HG03558 (cell line): ENCODE data around the gene QSOX2.

Source experiments
- ATAC-seq: cut with Tn5 transposase; IDR thresholded peaks from one replicate; pipeline ENCODE4 v1.9.1; 2021; ENCODE audit warnings: moderate number of reproducible peaks; ENCODE audit not compliant: unreplicated experiment; ENCODE audit errors: extremely low read depth

QSOX2 gene

DNA sequence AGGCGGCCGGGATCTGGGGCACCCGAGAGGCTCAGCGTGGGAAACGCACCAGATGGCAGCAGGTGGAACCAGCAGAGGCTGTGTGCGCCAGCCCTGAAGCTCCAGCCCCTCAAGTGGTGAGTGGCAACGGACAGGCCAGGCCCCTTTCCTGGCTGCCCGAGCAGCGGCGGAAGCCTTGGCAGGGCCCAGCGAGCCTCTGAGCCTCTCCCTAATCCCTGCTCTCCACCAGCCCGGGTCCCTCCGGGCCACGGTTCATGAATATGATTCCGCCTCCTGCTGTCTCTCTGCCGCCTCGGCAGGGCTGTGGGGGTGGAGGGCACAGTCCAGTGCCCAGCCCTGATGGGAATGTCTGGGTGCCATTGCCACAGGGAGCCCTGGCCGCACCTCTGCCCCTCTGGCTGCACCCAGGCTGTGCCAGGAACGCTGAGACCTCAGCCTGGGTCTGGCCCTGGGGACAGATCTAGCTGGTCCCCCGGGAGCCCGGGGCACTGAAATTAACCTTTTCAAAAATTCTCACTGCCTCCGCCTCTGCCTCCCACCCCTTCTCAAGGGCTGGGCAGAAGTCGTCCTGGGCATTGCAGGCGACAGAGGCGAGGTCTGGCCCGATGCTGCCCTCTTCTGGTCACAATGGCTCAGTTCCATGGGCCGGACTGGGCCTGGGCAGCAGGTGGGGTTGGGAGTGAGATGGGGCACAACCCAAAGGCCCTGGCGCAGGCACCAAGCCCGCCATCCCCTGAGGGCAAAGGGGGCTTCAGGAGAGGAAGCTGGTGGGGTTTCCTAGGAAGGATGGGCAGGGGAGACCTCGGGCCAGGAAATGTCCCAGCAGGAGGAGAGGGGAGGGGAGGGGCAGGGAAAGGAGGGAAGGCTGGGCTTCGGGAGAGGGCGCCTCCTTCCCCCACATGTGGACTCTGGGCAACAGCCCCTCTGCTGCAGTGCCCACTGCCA lies 38.0 kb upstream of the QSOX2 start:
- no peak for ATAC-seq

DNA sequence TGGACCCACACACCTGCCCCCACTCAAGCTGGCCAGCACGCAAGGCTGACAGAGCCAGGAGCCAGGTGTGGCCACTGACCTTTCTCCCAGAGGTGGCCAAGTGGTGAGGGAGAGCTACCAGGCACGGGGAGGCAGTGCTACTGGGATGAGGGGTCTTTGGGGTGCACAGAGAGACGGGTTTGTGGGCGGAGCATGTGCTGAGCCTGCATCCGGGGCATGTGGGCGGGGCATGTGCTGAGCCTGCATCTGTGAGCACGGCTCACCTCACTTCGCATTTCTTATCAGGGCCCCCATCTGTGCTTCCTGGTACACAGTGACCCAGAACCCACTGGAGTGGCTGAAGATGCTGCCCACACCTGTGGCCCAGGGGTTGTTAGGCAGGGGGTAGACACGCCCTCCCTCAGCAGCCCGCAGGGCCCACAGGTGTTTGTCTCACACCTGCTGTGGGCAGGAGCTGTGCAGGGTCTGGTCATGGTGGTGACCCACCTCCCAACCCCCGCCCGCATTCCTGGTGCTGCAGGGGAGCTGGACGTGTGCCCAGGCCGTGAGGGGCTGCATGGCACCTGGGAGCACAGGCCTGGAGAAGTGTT lies 36.8 kb upstream of the QSOX2 start:
- ATAC-seq = no peak

DNA sequence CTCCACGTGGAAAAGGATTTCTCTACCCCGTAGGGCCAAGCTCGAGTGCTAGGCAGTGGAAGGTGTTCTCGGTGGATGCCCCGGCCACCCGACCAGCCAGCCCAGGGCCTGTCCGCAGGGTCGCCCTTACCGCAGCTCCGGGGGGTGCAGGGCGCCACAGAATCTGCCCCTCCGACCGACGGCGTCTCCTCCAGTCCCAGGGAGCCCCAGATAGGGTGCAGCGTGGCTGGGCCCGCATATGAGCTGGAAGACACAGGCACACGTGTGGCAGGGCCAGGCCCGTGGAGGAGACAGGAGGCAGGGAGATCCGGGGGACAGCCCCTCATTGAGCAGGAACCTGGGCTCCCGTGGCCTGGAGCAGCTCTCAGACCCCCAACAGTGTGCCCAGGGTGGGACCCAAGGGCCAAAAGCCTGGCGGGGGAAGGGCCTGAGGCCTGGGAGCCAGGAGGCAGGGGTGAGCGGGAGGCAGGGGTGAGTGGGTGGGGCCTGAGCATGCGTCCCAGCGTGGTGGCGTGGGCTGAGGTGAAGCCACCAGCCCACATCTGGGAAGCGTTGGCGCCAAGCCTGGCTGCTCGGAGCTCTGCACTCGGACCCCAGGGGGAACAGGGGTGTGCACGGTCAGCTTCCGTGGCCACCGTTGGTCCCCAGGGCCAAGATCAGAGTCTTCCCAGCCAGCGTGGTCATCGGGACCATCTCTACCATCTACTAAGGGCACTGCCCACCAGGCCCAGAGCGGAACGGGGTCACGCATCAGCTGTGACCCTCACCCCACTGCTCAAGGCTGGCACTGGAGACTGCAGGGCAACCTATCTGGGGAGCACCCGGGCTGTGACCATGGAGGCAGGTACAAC lies 36.0 kb upstream of the QSOX2 start:
- ATAC-seq = no peak

DNA sequence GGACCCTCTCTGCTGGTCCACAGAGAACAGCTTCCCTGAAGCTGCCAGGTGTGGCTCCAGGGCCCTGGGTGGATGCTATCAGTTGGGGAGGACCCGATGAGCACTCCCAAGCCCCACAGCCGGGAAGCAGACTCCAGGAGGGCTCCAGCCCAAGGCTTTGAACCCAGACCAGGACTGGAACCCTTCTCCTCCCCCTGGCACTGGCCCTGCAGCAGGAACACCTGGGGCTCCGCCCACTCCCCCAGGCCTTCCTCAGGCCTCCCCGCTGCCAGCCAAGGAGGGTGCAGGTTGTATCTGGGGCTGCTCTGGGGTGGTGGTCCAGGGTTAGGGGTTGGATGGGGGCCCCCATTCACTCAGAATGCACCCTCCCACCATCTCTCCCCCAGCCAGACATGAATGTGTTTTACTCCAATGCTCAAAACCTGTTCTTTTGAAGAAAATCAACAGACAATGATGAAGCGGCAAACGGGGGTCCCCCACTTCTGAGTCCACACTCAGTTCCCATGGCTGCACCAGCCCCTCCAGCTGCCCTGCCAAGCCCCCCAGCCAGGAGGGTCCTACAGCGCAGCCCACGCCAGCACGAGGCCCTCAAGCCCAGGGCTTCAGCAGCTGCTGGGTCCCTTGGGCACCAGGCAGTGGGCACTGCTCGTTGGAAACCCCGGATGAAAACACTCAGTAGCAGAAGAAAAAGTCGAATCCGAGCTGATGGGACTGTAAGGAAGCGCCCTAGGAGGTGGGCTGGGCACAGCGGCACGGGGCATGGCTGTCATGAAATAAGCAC lies 35.1 kb upstream of the QSOX2 start:
- ATAC-seq = no peak

DNA sequence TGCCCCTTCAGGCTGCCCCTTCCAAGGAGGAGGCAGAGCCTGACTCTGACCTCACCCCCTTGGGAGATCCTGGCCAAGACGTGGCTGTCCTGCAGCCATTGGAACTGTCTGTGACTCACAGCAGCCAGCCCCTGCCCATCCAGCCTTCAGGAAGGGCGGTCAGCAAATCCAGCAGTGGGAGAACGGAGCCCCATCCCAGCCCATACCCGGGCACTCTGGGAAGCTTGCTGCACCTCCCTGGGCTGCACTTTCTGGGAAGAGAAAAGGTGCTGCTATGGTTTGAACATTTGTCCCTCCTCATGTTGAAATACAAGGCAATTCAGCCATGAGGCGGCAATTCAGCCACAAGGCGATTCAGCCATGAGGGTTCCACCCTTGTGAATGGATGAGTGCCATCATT lies 33.9 kb upstream of the QSOX2 start:
- no peak for ATAC-seq

DNA sequence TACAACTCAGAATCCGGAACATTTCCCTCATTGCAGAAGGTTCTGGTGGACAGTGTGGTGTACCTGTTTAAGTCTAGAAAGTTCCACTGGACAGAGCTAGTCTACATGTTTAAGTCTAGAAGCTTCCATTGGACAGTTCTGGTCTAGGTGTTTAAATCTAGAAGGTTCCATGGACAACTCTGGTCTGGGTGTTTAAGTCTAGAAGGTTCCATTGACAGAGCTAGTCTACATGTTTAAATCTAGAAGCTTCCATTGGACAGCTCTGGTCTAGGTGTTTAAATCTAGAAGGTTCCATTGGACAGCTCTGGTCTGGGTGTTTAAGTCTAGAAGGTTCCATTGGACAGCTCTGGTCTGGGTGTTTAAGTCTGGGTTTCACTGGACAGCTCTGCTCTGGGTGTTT lies 33.3 kb upstream of the QSOX2 start:
- ATAC-seq = no peak

DNA sequence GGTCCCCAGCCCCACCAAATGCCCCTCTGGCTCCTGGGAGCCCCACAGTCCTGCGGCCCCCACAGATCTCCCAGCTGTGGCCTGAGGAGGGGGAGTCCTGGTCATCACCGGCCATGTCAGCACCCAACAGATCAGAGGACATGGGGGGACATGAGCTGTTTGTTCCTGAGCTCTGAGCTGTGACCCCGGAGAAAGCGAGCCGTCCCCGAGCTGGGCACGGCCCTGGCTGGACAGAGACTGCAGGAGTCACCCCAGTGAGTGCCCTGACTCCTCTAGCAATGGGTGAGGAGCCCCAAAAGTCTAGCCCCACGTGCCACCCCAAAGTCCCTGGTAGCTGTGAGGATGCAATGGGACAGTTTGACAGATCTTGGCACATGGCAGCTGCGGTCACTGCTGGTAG lies 32.6 kb upstream of the QSOX2 start:
- no peak for ATAC-seq

DNA sequence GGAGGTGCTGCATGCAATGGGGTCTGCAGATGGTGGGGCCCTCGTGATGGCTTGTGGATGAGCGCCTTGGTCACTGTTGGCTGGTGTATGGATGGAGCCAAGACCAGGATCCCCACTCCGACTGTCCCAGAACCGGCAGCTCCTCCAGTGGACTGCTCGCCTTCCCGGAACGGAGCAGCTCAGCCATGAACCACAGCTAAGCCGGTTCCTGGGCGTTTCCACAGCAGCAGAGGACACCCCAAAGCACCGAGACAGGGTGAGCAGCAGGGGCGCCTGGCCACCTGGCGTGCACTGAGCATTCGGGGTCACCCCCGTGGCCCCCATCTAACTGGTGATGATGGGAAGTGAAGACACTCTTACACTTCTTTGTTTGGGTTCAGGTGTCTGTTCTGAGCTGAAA lies 32.1 kb upstream of the QSOX2 start:
- ATAC-seq = no peak

DNA sequence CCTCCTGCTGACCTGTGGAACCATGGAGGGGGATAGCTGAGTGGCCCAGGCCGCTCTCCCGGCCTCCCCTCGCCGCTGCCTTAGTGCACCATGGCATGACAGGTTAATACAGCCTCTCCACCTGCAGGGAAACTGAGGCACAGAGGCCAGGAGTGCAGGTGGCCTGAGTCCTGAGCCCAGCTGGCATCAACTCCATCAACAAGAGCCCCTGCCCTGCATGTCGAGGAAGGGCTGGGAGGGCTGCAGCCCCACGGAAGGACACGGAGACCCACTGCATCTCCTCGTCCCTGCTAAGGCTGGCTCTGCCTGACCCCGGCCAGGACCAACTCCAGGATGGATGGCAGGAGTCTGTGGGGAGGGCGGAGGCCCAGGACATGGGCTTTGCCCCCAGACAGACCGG lies 31.1 kb upstream of the QSOX2 start:
- no peak for ATAC-seq

DNA sequence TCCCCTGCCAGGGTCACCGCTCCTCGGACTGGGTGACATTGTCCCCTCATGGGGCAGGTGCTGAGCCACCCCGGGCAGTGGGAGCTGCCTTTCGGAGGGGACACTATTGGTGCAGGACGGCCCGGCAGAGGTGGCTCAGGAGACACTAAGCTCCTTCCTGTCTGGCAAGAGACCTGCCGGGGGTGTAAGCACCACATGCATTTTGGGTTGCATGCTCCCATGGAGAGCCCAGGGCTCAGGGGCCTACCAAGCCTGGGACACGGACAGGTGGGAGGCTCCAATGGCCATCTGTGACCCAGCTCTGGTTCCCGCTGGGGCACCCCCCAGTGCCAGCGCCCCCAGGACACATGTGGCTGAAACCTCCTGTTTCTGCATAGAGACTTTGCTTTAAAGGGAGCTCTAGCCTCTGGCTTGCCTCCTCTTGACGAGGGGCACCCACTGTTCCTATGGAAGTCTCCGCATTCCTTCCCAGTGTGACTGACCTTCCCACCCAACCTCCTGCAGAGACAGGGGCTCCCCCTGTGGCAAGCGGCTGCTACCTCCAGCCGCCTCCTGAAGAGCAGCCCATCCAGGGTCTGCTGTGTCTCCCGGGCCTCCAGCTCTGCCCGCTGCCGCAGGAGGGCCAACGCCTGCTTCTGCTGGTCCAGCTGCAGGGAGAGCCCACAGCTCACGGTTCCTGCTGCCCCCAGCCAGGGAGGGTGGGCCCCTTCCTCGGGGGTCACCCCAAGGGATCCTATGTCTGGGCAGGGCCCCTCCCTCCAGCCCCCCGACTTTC lies 30.2 kb upstream of the QSOX2 start:
- ATAC-seq = no peak

DNA sequence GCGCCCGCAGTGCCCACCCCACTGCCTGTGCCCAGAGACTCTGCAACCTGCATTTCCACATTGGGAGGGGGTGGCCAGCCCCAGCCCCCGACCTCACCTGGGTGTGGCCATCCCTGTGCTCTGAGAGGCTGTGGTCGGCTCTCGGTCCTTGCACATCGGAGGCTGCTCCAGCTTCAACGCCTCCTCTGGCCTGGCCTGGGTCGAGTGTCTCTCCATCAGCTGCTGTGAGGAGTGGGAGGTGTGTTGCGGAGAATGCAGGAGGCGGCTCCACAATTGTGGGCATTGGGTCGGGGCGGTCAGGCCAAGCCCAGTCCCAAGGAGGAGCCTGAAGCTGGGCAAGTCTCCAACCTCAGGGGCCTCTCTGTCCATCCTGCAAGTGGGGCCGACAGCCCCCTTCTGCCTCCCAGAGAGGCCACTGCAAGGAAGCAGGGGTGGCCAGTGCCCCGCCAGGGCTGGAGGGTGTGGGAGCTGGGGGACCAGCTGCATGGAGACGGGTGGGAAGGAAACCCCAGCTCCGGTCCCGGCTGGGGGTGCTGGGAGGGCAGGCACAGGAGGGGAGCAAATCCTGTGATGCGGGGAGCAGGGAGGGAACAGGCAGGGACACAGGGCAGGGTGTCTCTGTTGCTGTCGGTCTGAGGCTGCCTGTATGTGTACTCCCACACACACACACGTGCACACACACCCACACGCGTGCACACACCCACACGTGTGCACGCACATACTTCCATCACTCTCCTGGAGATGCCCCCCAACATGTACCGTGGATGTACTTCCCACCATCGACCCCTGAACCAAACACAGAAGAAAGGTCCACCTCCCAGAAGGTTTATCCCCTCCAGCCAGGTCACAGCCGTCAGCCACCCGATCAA lies 29.4 kb upstream of the QSOX2 start:
- no peak for ATAC-seq

DNA sequence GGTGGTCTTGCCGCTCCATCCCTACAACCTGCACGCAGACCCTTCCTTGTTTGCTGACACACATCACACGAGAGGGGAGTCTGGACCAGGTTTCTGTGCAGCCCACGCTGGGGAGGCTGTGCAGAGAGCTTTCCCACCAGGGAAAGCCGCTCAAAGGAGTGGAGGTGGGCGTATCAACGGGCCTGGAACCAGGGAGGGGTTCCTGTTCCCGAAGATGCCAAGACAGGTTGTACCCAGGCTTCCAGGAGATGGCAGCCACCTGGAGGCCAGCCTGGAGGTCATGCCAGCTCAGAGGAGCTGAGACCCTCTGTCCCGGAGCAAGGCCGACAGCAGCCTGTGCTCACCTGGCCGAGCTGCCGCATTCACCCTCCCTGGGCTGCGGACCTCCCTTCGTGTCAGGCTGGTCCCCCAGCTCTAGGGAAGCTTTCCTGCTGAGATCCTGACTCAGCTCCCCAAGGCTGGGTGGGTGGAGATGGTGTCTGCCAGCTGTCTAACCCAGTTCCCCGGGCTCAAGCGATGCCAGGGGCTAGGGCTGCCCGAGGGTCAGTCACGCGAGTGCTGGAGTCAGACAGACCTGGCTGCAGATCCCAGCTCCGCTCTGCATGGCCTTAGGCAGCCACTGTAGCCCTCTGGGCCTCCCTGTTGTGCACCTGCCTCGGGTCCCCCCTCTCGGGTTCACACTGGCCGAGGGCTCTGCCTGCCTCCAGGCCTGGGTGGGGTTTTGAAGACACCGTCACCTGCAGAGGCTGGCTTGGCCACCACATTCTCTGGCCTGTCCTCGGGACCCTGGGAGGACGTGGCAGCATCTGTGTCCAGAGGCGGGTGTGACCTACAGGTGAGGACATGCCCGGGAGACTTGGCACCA lies 28.5 kb upstream of the QSOX2 start:
- no peak for ATAC-seq

DNA sequence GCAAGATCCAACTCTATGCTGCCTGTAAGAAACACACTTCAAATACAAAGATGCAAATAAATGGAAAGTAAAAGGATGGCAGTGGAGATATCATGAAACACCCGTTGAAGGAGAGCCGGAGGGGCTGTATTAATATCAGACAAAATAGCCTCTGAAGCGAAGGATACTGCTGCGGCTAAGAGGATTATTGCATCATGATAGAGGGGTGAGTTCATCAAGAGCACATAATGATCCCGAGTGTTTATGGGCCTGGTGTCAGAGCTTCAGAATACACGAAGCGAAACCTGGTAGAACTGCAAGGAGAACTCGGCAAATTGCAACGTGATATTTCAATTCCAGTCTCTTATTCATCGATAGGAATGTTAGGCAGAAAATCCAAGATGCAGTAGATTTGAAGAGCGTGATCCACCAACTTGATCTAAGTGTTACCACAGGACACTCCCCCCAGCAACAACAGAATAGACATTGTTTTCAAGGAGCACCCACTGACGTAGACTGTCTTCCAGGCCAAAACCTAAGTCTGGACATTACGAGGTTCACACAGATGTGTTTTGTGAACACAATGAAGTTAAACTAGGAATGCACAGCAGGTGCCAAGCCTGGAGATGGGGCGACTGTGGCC lies 27.7 kb upstream of the QSOX2 start:
- no peak for ATAC-seq

DNA sequence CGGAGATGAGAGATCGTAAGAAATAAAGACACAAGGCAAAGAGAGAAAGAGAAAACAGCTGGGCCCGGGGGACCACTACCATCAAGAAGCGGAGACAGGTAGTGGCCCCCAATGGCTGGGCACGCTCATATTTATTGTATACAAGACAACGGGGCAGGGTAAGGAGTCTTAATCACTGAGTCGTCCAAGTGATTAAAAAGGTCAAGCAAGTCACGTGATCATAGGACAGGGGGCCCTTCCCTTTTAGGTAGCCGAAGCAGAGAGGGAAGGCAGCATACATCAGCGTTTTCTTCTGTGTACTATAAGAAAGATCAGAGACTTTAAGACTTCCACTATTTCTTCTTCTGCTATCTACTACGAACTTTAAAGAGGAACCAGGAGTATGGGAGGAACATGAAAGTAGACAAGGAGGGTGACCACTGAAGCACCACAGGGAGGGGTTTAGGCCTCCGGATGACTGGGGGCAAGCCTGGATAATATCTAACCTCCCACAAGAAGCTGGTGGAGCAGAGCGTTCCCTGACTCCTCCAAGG lies 24.6 kb upstream of the QSOX2 start:
- no peak for ATAC-seq

DNA sequence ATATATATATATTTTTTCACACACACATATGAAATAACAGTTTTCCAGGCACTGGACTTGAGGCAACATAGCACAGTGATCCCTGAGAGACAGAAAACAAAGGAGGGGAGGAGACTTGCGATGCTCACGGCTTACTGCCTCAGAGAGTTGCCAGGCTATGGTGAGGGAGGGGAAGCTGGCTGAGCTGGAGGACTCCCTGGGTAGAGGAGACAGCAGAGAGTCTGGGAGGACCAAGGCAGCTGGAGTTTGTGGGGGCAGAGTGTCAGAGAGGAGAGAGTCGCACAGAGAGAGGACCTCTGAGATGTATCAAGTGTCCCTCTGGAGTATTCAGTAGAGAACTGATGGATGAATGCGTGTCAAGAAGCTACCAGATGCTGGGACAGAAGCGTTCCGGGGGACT lies 23.1 kb upstream of the QSOX2 start:
- ATAC-seq = no peak

DNA sequence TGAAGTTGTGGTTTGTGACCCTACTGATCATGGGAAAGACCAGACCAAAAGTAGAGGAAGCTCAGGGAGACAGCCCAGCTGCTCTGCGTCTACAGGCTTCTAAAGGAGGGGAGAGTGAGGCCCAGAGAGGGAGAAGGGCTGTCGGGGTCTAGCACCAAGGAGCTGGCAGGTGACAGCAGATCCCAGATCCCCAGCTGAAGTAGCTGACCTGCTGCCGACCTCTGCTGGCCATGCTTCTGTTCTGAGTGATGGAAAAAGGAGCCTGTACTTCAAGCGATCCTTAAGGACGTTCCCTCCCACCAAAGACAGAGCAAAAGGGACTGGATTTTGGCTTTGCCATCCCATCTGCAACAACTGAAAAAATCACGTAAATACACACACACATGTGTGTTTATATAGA lies 22.7 kb upstream of the QSOX2 start:
- ATAC-seq = no peak
